CD8-positive, alpha-beta memory T cell (primary cell): ENCODE data around the gene ADAMTS13. TPM values are rescaled to one million over a fixed set of nuclear protein-coding genes. Genes with fewer than 3 reads are reported as not detected.

Experiments
- CTCF ChIA-PET: fragments of 350-600 bp; sonication (Branson Sonifier 250); formaldehyde crosslinking; loops from one replicate; lab custom pipeline; 2021; ENCODE audit warnings: antibody characterized with exemption; lab: Charles Lee
- POLR2A ChIA-PET: fragments of 350-600 bp; sonication (Branson Sonifier 250); formaldehyde crosslinking; loops from one replicate; lab custom pipeline; 2021; ENCODE audit warnings: antibody characterized with exemption; lab: Charles Lee
- DNase-seq, 5 donors: peaks; one replicate each; pipeline versions ENCODE4 v3.0.0 to v3.0.0-alpha.2; 2020 to 2022; ENCODE audit warnings: mixed read lengths in 1 of 5
- H3K27ac ChIP-seq: one replicate; pipeline ENCODE4 v1.7.0; 2013; ENCODE audit warnings: low read depth, mild to moderate bottlenecking, low read length, moderate library complexity
- H3K27me3 ChIP-seq: 2 replicates; pipeline ENCODE4 v1.7.0; 2013; ENCODE audit warnings: low read length, mild to moderate bottlenecking; ENCODE audit not compliant: insufficient read depth, poor library complexity, severe bottlenecking
- H3K36me3 ChIP-seq: 2 replicates; pipeline ENCODE4 v1.7.0; 2013; ENCODE audit warnings: mild to moderate bottlenecking, low read length, moderate library complexity; ENCODE audit not compliant: insufficient read depth
- H3K4me1 ChIP-seq: 2 replicates; pipeline ENCODE4 v1.7.0; 2013; ENCODE audit warnings: mild to moderate bottlenecking, low read length, moderate library complexity; ENCODE audit not compliant: insufficient read depth
- H3K4me3 ChIP-seq: 2 replicates; pipeline ENCODE4 v1.7.0; 2013; ENCODE audit warnings: mild to moderate bottlenecking, low read length
- H3K9me3 ChIP-seq: 2 replicates; pipeline ENCODE4 v1.7.0; 2013; ENCODE audit warnings: mild to moderate bottlenecking, low read length
- H3K27ac Mint-ChIP-seq, 8 donors: one replicate each; pipeline ENCODE4 v1.8.0; 2020 to 2021; ENCODE audit warnings: mixed read lengths in 8 of 8, mild to moderate bottlenecking in 6 of 8, inconsistent platforms in 3 of 8, moderate library complexity in 3 of 8
- H3K27me3 Mint-ChIP-seq, 2 donors: one replicate each; pipeline ENCODE4 v1.8.0; 2020 to 2021; ENCODE audit warnings: mixed read lengths in 2 of 2, mild to moderate bottlenecking in 1 of 2, moderate library complexity in 1 of 2
- H3K36me3 Mint-ChIP-seq, 3 donors: one replicate each; pipeline ENCODE4 v1.8.0; 2020 to 2021; ENCODE audit warnings: mixed read lengths in 3 of 3, inconsistent platforms in 1 of 3, mild to moderate bottlenecking in 1 of 3
- H3K4me1 Mint-ChIP-seq, 3 donors: one replicate each; pipeline ENCODE4 v1.8.0; 2020 to 2021; ENCODE audit warnings: mixed read lengths in 3 of 3, inconsistent platforms in 1 of 3, mild to moderate bottlenecking in 1 of 3
- H3K4me3 Mint-ChIP-seq, 7 donors: one replicate each; pipeline ENCODE4 v1.8.0; 2020 to 2021; ENCODE audit warnings: mixed read lengths in 7 of 7, mild to moderate bottlenecking in 6 of 7, moderate library complexity in 4 of 7, inconsistent platforms in 2 of 7
- H3K9me3 Mint-ChIP-seq, 5 donors: one replicate each; pipeline ENCODE4 v1.8.0; 2020 to 2022; ENCODE audit warnings: mixed read lengths in 5 of 5, mild to moderate bottlenecking in 3 of 5, moderate library complexity in 2 of 5, inconsistent platforms in 1 of 5
- polyA plus RNA-seq: library from polyadenylated mRNA; unstranded; fragments of 300-500 nt; fragmentation: Illumina TruSeq; gene quantifications from one replicate; pipeline ENCODE4 v1.2.3, GENCODE V29; 2021
- total RNA-seq, 2 experiments: library from RNA; stranded (reverse); gene quantifications; one replicate each; pipeline ENCODE4 v1.2.3, GENCODE V29; 2021

Gene ADAMTS13
- total and polyA plus RNA-seq, 3 experiments from 2014 or later, result 0.32 to 1.1 (median 1.0) TPM

DNA sequence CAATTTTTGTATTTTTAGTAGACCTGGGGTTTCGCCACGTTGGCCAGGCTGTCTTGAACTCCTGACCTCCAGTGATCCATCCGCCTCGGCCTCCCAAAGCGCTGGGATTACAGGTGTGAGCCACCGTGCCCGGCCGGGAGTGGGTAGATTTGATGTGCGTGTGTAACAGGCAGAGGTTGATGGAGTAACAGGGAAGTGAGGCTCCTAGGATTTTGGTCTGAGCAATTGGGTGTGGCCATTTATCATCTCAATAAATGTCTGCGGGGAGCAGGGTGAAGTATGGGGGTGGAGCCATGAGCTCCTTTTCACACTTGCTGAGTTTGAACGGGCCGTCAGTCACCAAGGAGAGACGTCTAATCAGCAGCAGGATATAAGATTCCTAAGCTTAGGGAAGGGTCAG is 3.2 kb upstream of the ADAMTS13 start:
- DNase-seq, result no peak
- peak overlapping the region; percentile 24 to 96 (median 74) for H3K27ac Mint-ChIP-seq
- peaks cover 44 to 68% (median 64%) of the 10 kb centered on the region in 3 donors for H3K4me1 Mint-ChIP-seq
- peaks cover 0 to 29% (median 0%) of the 10 kb centered on the region in 3 donors for H3K36me3 Mint-ChIP-seq
- H3K27me3 ChIP-seq, result no peaks in the 10 kb centered on the region
- no peaks in the 10 kb centered on the region for H3K9me3 ChIP-seq
- CTCF ChIA-PET, result interaction anchor here (2.1 kb wide), 1 partner anchor 41 kb away, joined by 6 read pairs; the partner anchor contains the start of gene CACFD1
- H3K27me3 Mint-ChIP-seq, result peaks cover 0 to 1% of the 10 kb centered on the region in 2 donors
- peaks cover 6% of the 10 kb centered on the region for H3K36me3 ChIP-seq
- H3K27ac ChIP-seq, result peak overlapping the region; percentile 87
- H3K4me3 ChIP-seq, result no peak overlapping the region
- H3K9me3 Mint-ChIP-seq, result no peaks in the 10 kb centered on the region
- POLR2A ChIA-PET, result interaction anchor here (0.6 kb wide), 1 partner anchor 57 kb away, joined by 4 read pairs; no protein-coding TSS in a partner anchor
- H3K4me3 Mint-ChIP-seq, result peak overlapping the region; percentile 88 to 92 (median 89)
- H3K4me1 ChIP-seq, result peaks cover 20% of the 10 kb centered on the region

DNA sequence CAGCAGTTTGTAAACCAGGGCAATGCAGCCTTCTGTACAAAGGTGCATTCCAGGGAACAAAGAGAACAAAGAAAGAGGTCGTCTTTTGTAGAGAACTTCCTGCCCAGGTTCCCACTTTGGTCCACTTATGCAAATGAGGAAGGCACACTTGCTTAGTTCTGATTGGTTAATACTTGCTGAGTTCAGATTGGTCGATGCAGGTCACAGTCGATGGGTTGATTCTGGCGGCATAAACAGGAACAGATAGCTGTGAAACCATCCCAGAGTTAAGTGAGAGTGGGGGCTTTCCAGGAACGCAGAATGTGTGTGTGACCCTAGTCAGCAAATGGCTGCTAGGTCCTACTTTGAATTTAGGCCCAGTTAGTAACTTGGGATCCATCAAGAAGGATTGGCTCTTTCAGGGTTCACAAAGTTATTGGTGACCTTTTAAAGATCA is 1.8 kb upstream of the ADAMTS13 start:
- CTCF ChIA-PET, result no interaction called here

DNA sequence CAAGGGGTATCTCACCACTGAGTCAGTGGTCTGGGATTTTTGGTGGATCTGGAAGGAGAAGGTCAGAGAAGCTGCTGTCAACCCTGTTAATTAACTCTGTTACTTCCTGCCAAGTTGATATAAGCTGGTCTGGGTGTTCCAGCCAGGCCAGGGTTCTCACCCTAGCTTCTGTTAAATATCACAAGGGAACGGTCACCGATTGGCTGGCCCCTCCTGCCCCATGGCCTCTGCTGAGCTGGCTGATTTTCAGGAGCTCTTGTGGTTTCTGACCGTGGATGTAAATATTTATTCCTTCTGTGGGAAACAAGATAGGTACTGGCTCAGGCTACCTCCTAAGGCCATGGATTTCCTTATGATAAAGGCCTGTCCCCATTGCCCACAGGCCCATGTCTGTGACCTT is 1.0 kb downstream of the ADAMTS13 start:
- H3K36me3 Mint-ChIP-seq, result no peaks in the 10 kb centered on the region
- H3K27me3 Mint-ChIP-seq, result peaks cover 17 to 28% of the 10 kb centered on the region in 2 donors
- H3K27ac Mint-ChIP-seq, result peak overlapping the region in 3 of 8 donors; percentile 45 to 66 (median 47)
- no peak overlapping the region for H3K4me3 Mint-ChIP-seq
- Histone ChIP-seq H3K27ac (no peak overlapping the region), H3K9me3 (no peaks in the 10 kb centered on the region), H3K36me3 (no peaks in the 10 kb centered on the region), H3K4me3 (no peak overlapping the region), H3K27me3 (peaks cover 15% of the 10 kb centered on the region), H3K4me1 (no peaks in the 10 kb centered on the region)
- H3K9me3 Mint-ChIP-seq, result no peaks in the 10 kb centered on the region
- POLR2A ChIA-PET, result no interaction called here
- peaks cover 18 to 33% (median 31%) of the 10 kb centered on the region in 3 donors for H3K4me1 Mint-ChIP-seq
- no peak for DNase-seq
- CTCF ChIA-PET, result no interaction called here

More for the DNA sequence above, 1.8 kb upstream of the ADAMTS13 start:
- Histone ChIP-seq H3K4me1 (peaks cover 19% of the 10 kb centered on the region), H3K27ac (no peak overlapping the region), H3K27me3 (no peaks in the 10 kb centered on the region), H3K4me3 (no peak overlapping the region), H3K9me3 (no peaks in the 10 kb centered on the region), H3K36me3 (no peaks in the 10 kb centered on the region)
- peak in 1 of 5 donors; percentile 11 for DNase-seq
- Mint-ChIP-seq H3K4me1 (peaks cover 33 to 54% (median 50%) of the 10 kb centered on the region in 3 donors), H3K9me3 (no peaks in the 10 kb centered on the region), H3K36me3 (peaks cover 0 to 15% (median 0%) of the 10 kb centered on the region in 3 donors), H3K4me3 (peak overlapping the region in 4 of 7 donors; percentile 17 to 73 (median 42)), H3K27ac (peak overlapping the region; percentile 61 to 93 (median 68)), H3K27me3 (peaks cover 3 to 6% of the 10 kb centered on the region in 2 donors)
- POLR2A ChIA-PET, result no interaction called here

DNA sequence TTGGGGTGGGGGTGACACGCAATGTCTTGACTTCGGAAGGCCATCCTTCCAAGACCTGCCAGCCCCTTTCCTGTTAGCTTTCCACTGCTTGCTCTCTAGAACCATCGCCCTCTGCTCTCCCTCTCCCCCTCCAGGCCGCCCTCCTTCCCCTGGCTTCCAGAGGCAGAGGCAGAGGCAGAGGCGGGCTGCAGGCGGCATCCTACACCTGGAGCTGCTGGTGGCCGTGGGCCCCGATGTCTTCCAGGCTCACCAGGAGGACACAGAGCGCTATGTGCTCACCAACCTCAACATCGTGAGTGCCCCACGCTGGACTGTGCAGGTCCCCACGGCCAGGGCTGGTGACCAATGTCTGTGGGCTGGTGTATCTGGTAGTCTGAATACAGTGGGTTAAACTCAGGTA is 2.0 kb downstream of the ADAMTS13 start:
- Mint-ChIP-seq H3K4me1 (peaks cover 10 to 25% (median 23%) of the 10 kb centered on the region in 3 donors), H3K27ac (no peak overlapping the region), H3K4me3 (no peak overlapping the region), H3K27me3 (peaks cover 16 to 28% of the 10 kb centered on the region in 2 donors), H3K36me3 (no peaks in the 10 kb centered on the region), H3K9me3 (no peaks in the 10 kb centered on the region)
- Histone ChIP-seq H3K4me3 (no peak overlapping the region), H3K27ac (no peak overlapping the region), H3K4me1 (no peaks in the 10 kb centered on the region), H3K27me3 (peaks cover 15% of the 10 kb centered on the region), H3K36me3 (no peaks in the 10 kb centered on the region), H3K9me3 (no peaks in the 10 kb centered on the region)
- no peak for DNase-seq
- ChIA-PET CTCF (no interaction called here), POLR2A (no interaction called here)

DNA sequence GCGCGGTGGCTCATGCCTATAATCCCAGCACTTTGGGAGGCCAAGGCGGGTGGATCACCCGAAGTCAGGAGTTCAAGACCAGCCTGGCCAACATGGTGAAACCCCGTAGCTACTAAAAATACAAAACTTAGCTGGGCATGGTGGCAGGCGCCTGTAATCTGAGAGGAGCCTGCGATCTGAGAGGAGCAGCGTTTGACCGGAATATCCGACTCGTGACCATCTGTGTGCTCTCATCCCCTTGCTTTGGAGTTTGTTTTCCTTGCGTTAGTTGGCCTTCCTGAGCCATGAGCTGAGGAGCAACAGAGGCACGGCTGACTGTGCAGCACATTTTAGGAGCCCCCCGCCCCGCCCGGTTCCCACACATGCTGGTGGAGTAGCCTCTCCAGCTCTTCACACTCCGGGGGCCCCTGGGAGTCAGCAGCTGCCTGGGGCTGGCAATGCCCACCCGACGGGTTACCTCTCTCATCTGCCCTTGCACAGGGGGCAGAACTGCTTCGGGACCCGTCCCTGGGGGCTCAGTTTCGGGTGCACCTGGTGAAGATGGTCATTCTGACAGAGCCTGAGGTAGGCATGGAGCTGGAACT is 3.0 kb downstream of the ADAMTS13 start:
- H3K27ac Mint-ChIP-seq, result no peak overlapping the region
- H3K9me3 Mint-ChIP-seq, result no peaks in the 10 kb centered on the region
- CTCF ChIA-PET, result no interaction called here

DNA sequence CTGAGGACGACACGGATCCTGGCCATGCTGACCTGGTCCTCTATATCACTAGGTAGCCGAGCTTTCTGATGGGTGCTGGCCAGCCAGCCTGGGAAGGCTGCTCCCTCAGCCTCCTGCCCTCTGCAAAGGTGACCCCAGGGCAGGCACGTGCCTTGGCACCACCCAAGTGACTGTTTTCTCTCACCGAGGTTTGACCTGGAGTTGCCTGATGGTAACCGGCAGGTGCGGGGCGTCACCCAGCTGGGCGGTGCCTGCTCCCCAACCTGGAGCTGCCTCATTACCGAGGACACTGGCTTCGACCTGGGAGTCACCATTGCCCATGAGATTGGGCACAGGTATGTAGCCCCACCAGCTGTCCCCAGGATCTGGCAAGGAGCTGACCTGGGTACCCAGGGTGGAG is 3.8 kb downstream of the ADAMTS13 start:
- DNase-seq, result no peak
- Mint-ChIP-seq H3K27me3 (peaks cover 20 to 33% of the 10 kb centered on the region in 2 donors), H3K27ac (no peak overlapping the region), H3K4me1 (peaks cover 11 to 22% (median 13%) of the 10 kb centered on the region in 3 donors), H3K36me3 (no peaks in the 10 kb centered on the region), H3K4me3 (no peak overlapping the region), H3K9me3 (no peaks in the 10 kb centered on the region)
- Histone ChIP-seq H3K4me3 (no peak overlapping the region), H3K27me3 (peaks cover 15% of the 10 kb centered on the region), H3K4me1 (no peaks in the 10 kb centered on the region), H3K27ac (no peak overlapping the region), H3K9me3 (no peaks in the 10 kb centered on the region), H3K36me3 (no peaks in the 10 kb centered on the region)
- ChIA-PET CTCF (no interaction called here), POLR2A (no interaction called here)

More for the DNA sequence above, 3.0 kb downstream of the ADAMTS13 start:
- POLR2A ChIA-PET, result no interaction called here
- H3K27ac ChIP-seq, result no peak overlapping the region
- peaks cover 15% of the 10 kb centered on the region for H3K27me3 ChIP-seq
- no peaks in the 10 kb centered on the region for H3K4me1 ChIP-seq
- Mint-ChIP-seq H3K4me1 (peaks cover 11 to 27% (median 20%) of the 10 kb centered on the region in 3 donors), H3K4me3 (peak overlapping the region in 1 of 7 donors; percentile 8), H3K36me3 (no peaks in the 10 kb centered on the region), H3K27me3 (peaks cover 17 to 30% of the 10 kb centered on the region in 2 donors)
- H3K36me3 ChIP-seq, result no peaks in the 10 kb centered on the region
- no peak overlapping the region for H3K4me3 ChIP-seq
- no peaks in the 10 kb centered on the region for H3K9me3 ChIP-seq
- no peak for DNase-seq

DNA sequence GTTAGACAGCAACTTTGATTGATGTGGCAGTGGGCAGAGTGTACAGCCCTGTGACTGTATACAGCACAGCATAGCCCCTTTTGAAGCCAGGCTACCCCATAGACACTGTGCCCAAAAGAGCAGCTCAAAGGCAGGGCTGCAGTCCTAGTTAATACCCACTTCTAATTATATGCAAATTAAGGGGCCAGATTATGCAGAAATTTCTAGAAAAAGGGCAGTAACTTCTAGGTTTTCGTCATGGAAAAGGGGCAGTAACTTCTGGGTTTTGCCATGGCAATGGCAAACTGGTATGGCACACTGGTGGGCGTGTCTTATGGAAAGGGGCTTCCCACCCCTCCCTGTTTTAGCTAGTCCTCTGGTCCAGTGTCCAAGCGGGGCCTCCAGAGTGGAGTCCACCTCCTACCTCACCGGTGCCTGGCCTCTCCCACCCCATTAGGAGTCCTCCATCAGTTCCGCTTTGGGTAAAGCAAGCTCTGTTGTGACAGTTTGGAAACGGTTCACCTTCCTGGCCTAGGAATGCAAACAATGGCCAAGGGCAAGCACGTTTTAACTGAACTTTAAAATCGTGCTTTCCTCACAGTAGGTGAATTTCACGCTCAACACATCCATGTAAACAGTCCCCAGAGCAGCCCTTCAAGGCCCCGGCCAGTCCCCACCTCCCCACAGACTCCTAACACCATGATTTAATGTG is 5.6 kb downstream of the ADAMTS13 start:
- H3K36me3 ChIP-seq, result no peaks in the 10 kb centered on the region
- peak overlapping the region in 1 of 8 donors; percentile 17 for H3K27ac Mint-ChIP-seq
- peaks cover 15% of the 10 kb centered on the region for H3K27me3 ChIP-seq
- peaks cover 20 to 36% of the 10 kb centered on the region in 2 donors for H3K27me3 Mint-ChIP-seq
- no peaks in the 10 kb centered on the region for H3K9me3 Mint-ChIP-seq
- H3K27ac ChIP-seq, result no peak overlapping the region
- no peaks in the 10 kb centered on the region for H3K36me3 Mint-ChIP-seq
- DNase-seq, result no peak
- peaks cover 4 to 13% (median 5%) of the 10 kb centered on the region in 3 donors for H3K4me1 Mint-ChIP-seq
- no peaks in the 10 kb centered on the region for H3K4me1 ChIP-seq
- peak overlapping the region in 6 of 7 donors; percentile 8 to 69 (median 61) for H3K4me3 Mint-ChIP-seq
- POLR2A ChIA-PET, result no interaction called here
- CTCF ChIA-PET, result no interaction called here
- no peak overlapping the region for H3K4me3 ChIP-seq
- no peaks in the 10 kb centered on the region for H3K9me3 ChIP-seq

DNA sequence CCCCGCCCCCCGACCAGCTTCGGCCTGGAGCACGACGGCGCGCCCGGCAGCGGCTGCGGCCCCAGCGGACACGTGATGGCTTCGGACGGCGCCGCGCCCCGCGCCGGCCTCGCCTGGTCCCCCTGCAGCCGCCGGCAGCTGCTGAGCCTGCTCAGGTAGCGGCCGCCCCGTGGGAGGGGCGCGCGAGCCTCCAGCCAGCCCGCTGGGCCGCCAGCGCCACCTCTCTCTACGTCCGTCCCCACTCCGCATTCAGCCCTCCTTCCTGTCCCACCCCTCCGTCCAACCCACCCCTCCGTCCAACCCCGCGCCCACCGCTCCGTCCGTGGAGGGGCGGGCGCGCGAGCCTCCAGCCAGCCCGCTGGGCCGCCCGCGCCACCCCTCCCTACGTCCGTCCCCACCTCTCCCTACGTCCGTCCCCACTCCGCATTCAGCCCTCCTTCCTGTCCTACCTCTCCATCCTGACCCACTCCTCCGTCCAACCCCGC is 6.5 kb downstream of the ADAMTS13 start:
- H3K27ac ChIP-seq, result no peak overlapping the region
- ChIA-PET POLR2A (no interaction called here), CTCF (no interaction called here)
- DNase-seq, result no peak
- H3K4me1 ChIP-seq, result no peaks in the 10 kb centered on the region
- H3K4me1 Mint-ChIP-seq, result peaks cover 4 to 13% (median 5%) of the 10 kb centered on the region in 3 donors
- H3K27me3 ChIP-seq, result peaks cover 15% of the 10 kb centered on the region
- peaks cover 20 to 37% of the 10 kb centered on the region in 2 donors for H3K27me3 Mint-ChIP-seq
- H3K4me3 ChIP-seq, result no peak overlapping the region
- no peak overlapping the region for H3K27ac Mint-ChIP-seq
- no peaks in the 10 kb centered on the region for H3K9me3 ChIP-seq
- H3K9me3 Mint-ChIP-seq, result no peaks in the 10 kb centered on the region
- no peaks in the 10 kb centered on the region for H3K36me3 ChIP-seq
- H3K36me3 Mint-ChIP-seq, result no peaks in the 10 kb centered on the region
- H3K4me3 Mint-ChIP-seq, result no peak overlapping the region
